B cell (primary cell): ENCODE results near the gene MPPED2. TPM values are rescaled to one million over a fixed set of nuclear protein-coding genes. Genes with fewer than 3 reads are reported as not detected.

Experiments used
- ATAC-seq: fragments of 200-7000 bp; cut with Tn5 transposase; one replicate; pipeline ENCODE4 v1.10.0; 2021; ENCODE audit warnings: low read depth, mild to moderate bottlenecking, moderate number of reproducible peaks, moderate library complexity
- CTCF ChIA-PET: fragments of 350-600 bp; sonication (Branson Sonifier 250); formaldehyde crosslinking; loops from one replicate; lab custom pipeline; 2021; ENCODE audit warnings: antibody characterized with exemption, inconsistent platforms; lab: Charles Lee
- POLR2A ChIA-PET: fragments of 350-600 bp; sonication (Branson Sonifier 250); formaldehyde crosslinking; loops from one replicate; lab custom pipeline; 2021; ENCODE audit warnings: antibody characterized with exemption; lab: Charles Lee
- DNase-seq: peaks from one replicate; pipeline ENCODE4 v3.0.0; 2013
- H2AFZ ChIP-seq: 2 replicates; pipeline ENCODE4 v1.6.1; 2012; ENCODE audit warnings: mild to moderate bottlenecking, low read depth, low read length; ENCODE audit not compliant: insufficient read depth, poor library complexity, severe bottlenecking
- H3K27ac ChIP-seq, 2 donors: 1 replicate in 1 of 2; 2 replicates in 1 of 2; pipeline ENCODE4 v1.5.1; 2012 to 2013; ENCODE audit warnings: low read length in 2 of 2, mild to moderate bottlenecking in 2 of 2, moderate library complexity in 1 of 2
- H3K27me3 ChIP-seq, 4 experiments: fragments of 200-600 bp in 1 of 4; sonication (generic) in 1 of 4; replicated peaks in 1 of 4; 1 replicate in 2 of 4; 2 replicates in 2 of 4; pipeline versions ENCODE4 v1.6.1 to v1.7.0; 2013 to 2016; ENCODE audit warnings: low read length in 3 of 4, mild to moderate bottlenecking in 2 of 4, mixed read lengths in 1 of 4, moderate library complexity in 1 of 4; ENCODE audit not compliant: insufficient read depth in 4 of 4, control insufficient read depth in 3 of 4; ENCODE audit errors: control extremely low read depth in 1 of 4
- H3K36me3 ChIP-seq, 2 experiments: replicated peaks in 1 of 2; 1 replicate in 1 of 2; 2 replicates in 1 of 2; pipeline versions ENCODE4 v1.6.1 to v1.7.1; 2013; ENCODE audit warnings: low read length in 1 of 2; ENCODE audit not compliant: insufficient read depth in 2 of 2, control insufficient read depth in 1 of 2; ENCODE audit errors: control extremely low read depth in 1 of 2, extremely low read depth in 1 of 2
- H3K4me1 ChIP-seq, 2 donors: fragments of 200-600 bp in 1 of 2; sonication (generic) in 1 of 2; 1 replicate in 1 of 2; 2 replicates in 1 of 2; pipeline versions ENCODE4 v1.5.1 to v1.6.1; 2013 to 2017; ENCODE audit warnings: low read length in 2 of 2; ENCODE audit not compliant: control insufficient read depth in 2 of 2, insufficient read depth in 2 of 2
- H3K4me2 ChIP-seq: replicated peaks from 2 replicates; pipeline ENCODE3; 2012; ENCODE audit warnings: mild to moderate bottlenecking, low read depth, low read length; ENCODE audit not compliant: poor library complexity, severe bottlenecking
- H3K4me3 ChIP-seq, 5 experiments: fragments of 200-600 bp in 1 of 5; sonication (generic) in 1 of 5; 1 replicate in 3 of 5; 2 replicates in 2 of 5; pipeline versions ENCODE4 v1.5.1 to v1.7.0; 2011 to 2016; ENCODE audit warnings: low read length in 4 of 5, mild to moderate bottlenecking in 4 of 5, low read depth in 2 of 5, control low read depth in 1 of 5, moderate library complexity in 1 of 5; ENCODE audit not compliant: insufficient read depth in 1 of 5; ENCODE audit errors: control extremely low read depth in 1 of 5, extremely low read depth in 1 of 5
- H3K79me2 ChIP-seq: fragments of 200-600 bp; sonication (generic); one replicate; pipeline ENCODE4 v1.6.0; 2016; ENCODE audit warnings: low read length; ENCODE audit not compliant: control insufficient read depth, insufficient read depth
- H3K9ac ChIP-seq: fragments of 200-600 bp; sonication (generic); 2 replicates; pipeline ENCODE4 v1.6.1; 2017; ENCODE audit warnings: mild to moderate bottlenecking, low read length, moderate library complexity
- H3K9me3 ChIP-seq, 3 donors: one replicate each; pipeline versions ENCODE4 v1.6.1 to v1.7.1; 2013; ENCODE audit warnings: low read length in 2 of 3; ENCODE audit not compliant: control insufficient read depth in 2 of 3, insufficient read depth in 1 of 3; ENCODE audit errors: control extremely low read depth in 1 of 3
- H4K20me1 ChIP-seq: 2 replicates; pipeline ENCODE4 v1.6.0; 2012; ENCODE audit warnings: mild to moderate bottlenecking, low read length; ENCODE audit not compliant: insufficient read depth, control insufficient read depth, poor library complexity, severe bottlenecking
- H3K27ac Mint-ChIP-seq: one replicate; pipeline ENCODE4 v1.8.0; 2021; ENCODE audit warnings: mixed read lengths
- H3K27me3 Mint-ChIP-seq: one replicate; pipeline ENCODE4 v1.8.0; 2021; ENCODE audit warnings: mixed read lengths
- H3K4me1 Mint-ChIP-seq: one replicate; pipeline ENCODE4 v1.8.0; 2021; ENCODE audit warnings: mixed read lengths
- H3K4me3 Mint-ChIP-seq: one replicate; pipeline ENCODE4 v1.8.0; 2021; ENCODE audit warnings: mixed read lengths
- H3K9me3 Mint-ChIP-seq: one replicate; pipeline ENCODE4 v1.8.0; 2022; ENCODE audit warnings: mixed read lengths; ENCODE audit not compliant: insufficient read depth
- CTCF ChIP-seq: fragments of 200-600 bp; IDR thresholded peaks from one replicate; pipeline ENCODE4 v1.8.0; 2022; ENCODE audit warnings: antibody characterized with exemption, mild to moderate bottlenecking
- EZH2 ChIP-seq: IDR thresholded peaks from 2 replicates; pipeline ENCODE4 v1.6.1; 2012; ENCODE audit warnings: borderline replicate concordance, low read depth, mild to moderate bottlenecking, moderate library complexity, low read length; ENCODE audit not compliant: insufficient read depth, poor library complexity, severe bottlenecking
- WGBS: methylation state at CpG from one replicate; pipeline ENCODE4 v1.1.5; 2013; ENCODE audit warnings: missing lambda C conversion rate; ENCODE audit not compliant: insufficient coverage; 5-methylcytosine and 5-hydroxymethylcytosine counted together
- intact Hi-C: fragments of 100-400 bp; cut with micrococcal nuclease; formaldehyde crosslinking; loops from one replicate; pipeline ENCODE4 v1.10.0; 2022
- polyA plus RNA-seq: library from polyadenylated mRNA; depleted of rRNA; stranded (reverse); fragments of >200 nt; gene quantifications from 2 replicates; pipeline ENCODE4 v1.2.3, GENCODE V29; 2012
- total RNA-seq, 2 donors: library from RNA; stranded (reverse); fragments of 120-200 nt in 1 of 2; gene quantifications; 1 replicate in 1 of 2; 2 replicates in 1 of 2; pipeline versions ENCODE4 v1.2.3 to v1.2.4, GENCODE V29; 2013 to 2022

The MPPED2 gene
- total and polyA plus RNA-seq, 2 donors (not counting 1 experiment from before 2014, with no cell fraction given), result 0.70 to 1.1 TPM

GRCh38 chr11:30561691-30562415, 24.3 kb downstream of the MPPED2 start:
- H3K27me3 Mint-ChIP-seq, result no peaks in the 10 kb centered on the region
- H3K4me1 Mint-ChIP-seq, result no peaks in the 10 kb centered on the region
- Histone ChIP-seq H4K20me1 (no peaks in the 10 kb centered on the region), H2AFZ (no peak overlapping the region), H3K27me3 (no peaks in the 10 kb centered on the region), H3K4me1 (no peaks in the 10 kb centered on the region), H3K9me3 (no peaks in the 10 kb centered on the region), H3K4me2 (no peak overlapping the region), H3K4me3 (no peak overlapping the region), H3K36me3 (no peaks in the 10 kb centered on the region), H3K27ac (no peak overlapping the region), H3K9ac (no peak overlapping the region), H3K79me2 (no peaks in the 10 kb centered on the region)
- ATAC-seq, result no peak
- ChIA-PET POLR2A (no interaction called here), CTCF (no interaction called here)
- H3K27ac Mint-ChIP-seq, result no peak overlapping the region
- no peak for DNase-seq
- no peaks in the 10 kb centered on the region for H3K9me3 Mint-ChIP-seq
- intact Hi-C loops, result no loop called here
- H3K4me3 Mint-ChIP-seq, result no peak overlapping the region
- TF ChIP-seq EZH2, result no peak
- no peak for TF ChIP-seq CTCF
- no CpG with 5 or more reads among the region's 1 CpG for WGBS
